Astrocyte (in vitro differentiated cells and primary cell): ENCODE results near the gene KCNQ1OT1.

ENCODE experiments used
- CTCF ChIP-seq: IDR thresholded peaks from 2 replicates; pipeline ENCODE4 v1.5.1; 2011; ENCODE audit warnings: low read depth, mild to moderate bottlenecking, inconsistent platforms, low read length, moderate library complexity; ENCODE audit not compliant: insufficient read depth
- EZH2 ChIP-seq: IDR thresholded peaks from 2 replicates; pipeline ENCODE4 v1.6.1; 2012; ENCODE audit warnings: mild to moderate bottlenecking, low read length, inconsistent platforms; ENCODE audit not compliant: insufficient read depth

- TF ChIP-seq CTCF (no peak), EZH2 (no peak)
Measured at GRCh38 chr11:2561696-2562581, 137.9 kb downstream of the KCNQ1OT1 start.
